Colonic mucosa (tissue), 4 donors: ENCODE data around the gene MEIS3. TPM values are rescaled to one million over a fixed set of nuclear protein-coding genes. Genes with fewer than 3 reads are reported as not detected.
"Not testable (repeated sequence)": the region's sequence is repeated elsewhere in the genome, so short reads cannot be mapped to it uniquely, and the experiment has no call there.

Experiments
- DNase-seq: peaks from one replicate; pipeline ENCODE4 v3.0.0-alpha.2; 2020
- H3K27ac ChIP-seq: fragments of 200-600 bp; one replicate; pipeline ENCODE4 v1.8.0; 2021
- H3K27me3 ChIP-seq: fragments of 200-600 bp; one replicate; pipeline ENCODE4 v1.8.0; 2021
- H3K36me3 ChIP-seq: fragments of 200-600 bp; one replicate; pipeline ENCODE4 v1.8.0; 2021
- H3K4me1 ChIP-seq: fragments of 200-600 bp; one replicate; pipeline ENCODE4 v1.8.0; 2021; ENCODE audit warnings: mild to moderate bottlenecking
- H3K4me3 ChIP-seq: fragments of 200-600 bp; one replicate; pipeline ENCODE4 v1.8.0; 2021
- H3K9ac ChIP-seq, 2 donors: one replicate each; pipeline ENCODE4 v1.7.0; 2013; ENCODE audit warnings: control low read depth in 2 of 2, low read depth in 2 of 2, low read length in 2 of 2
- H3K9me3 ChIP-seq: fragments of 200-600 bp; one replicate; pipeline ENCODE4 v1.8.0; 2021
- intact Hi-C: fragments of 100-400 bp; cut with DNase I; formaldehyde crosslinking; loops from one replicate; pipeline ENCODE4 v1.14.1; 2022
- total RNA-seq, 2 donors: library from RNA; stranded (reverse); fragmentation: NEBNext Ultra II Directional in 1 of 2; extraction: Animal tissue kit (Norgen Biotek cat#: 25700) in 1 of 2; gene quantifications; one replicate each; pipeline ENCODE4 v1.2.1, GENCODE V29; 2021
- TF ChIP-seq, protein P1 (sequence below): fragments of 200-600 bp; IDR thresholded peaks from one replicate; pipeline ENCODE4 v1.8.0; 2022; ENCODE audit warnings: antibody characterized with exemption, mild to moderate bottlenecking
- donor health status: healthy.
- donor health status: DM: no; HTN: no; CAD: no.
- donor health status: DM: no; HTN: no; CAD: no.

MEIS3 gene
- total RNA-seq, 2 donors from 2014 or later: 2.3 to 2.6 TPM

DNA sequence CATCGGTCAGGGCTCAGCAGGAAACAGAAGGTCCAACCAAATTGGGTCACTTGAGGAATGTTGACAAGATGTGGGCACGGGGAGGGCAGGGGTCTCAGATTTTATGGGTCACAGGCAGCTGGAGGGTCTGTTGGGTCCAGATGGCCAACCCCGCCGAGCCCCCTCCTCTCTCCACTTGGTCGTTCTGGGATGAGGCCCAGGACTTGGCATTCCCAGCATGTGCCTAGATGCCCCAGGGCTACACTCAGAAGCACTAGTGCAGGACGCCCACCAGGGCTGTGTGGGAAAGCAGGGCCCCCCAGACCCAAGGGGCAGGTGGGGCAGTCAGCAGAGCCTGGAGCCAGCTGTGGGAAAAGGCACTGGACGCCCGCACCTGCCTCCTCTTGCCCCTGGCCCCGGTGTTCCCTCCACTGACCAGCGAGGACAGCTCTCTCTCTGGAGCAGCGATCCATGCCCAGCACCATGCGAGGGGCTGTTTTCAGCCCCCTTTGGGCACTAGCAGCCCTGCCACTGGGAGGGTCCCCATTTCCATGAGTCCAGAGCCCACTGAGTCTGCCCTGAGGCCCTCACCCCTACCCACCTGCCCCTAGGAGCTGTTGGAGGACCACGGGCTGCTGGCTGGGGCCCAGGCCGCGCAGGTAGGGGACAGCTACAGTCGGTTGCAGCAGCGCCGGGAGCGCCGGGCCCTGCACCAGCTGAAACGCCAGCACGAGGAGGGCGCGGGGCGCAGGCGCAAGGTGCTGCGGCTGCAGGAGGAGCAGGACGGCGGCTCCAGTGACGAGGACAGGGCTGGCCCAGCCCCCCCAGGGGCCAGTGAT is 44.2 kb downstream of the MEIS3 start:
- Histone ChIP-seq H3K4me3 (no peak overlapping the region), H3K9me3 (no peaks in the 10 kb centered on the region), H3K36me3 (peaks cover 7% of the 10 kb centered on the region), H3K27ac (no peak overlapping the region), H3K27me3 (no peaks in the 10 kb centered on the region), H3K9ac (no peak overlapping the region), H3K4me1 (no peaks in the 10 kb centered on the region)
- DNase-seq: no peak
- intact Hi-C loops: no loop called here
- TF ChIP-seq, protein P1, sequence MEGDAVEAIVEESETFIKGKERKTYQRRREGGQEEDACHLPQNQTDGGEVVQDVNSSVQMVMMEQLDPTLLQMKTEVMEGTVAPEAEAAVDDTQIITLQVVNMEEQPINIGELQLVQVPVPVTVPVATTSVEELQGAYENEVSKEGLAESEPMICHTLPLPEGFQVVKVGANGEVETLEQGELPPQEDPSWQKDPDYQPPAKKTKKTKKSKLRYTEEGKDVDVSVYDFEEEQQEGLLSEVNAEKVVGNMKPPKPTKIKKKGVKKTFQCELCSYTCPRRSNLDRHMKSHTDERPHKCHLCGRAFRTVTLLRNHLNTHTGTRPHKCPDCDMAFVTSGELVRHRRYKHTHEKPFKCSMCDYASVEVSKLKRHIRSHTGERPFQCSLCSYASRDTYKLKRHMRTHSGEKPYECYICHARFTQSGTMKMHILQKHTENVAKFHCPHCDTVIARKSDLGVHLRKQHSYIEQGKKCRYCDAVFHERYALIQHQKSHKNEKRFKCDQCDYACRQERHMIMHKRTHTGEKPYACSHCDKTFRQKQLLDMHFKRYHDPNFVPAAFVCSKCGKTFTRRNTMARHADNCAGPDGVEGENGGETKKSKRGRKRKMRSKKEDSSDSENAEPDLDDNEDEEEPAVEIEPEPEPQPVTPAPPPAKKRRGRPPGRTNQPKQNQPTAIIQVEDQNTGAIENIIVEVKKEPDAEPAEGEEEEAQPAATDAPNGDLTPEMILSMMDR: no peak

DNA sequence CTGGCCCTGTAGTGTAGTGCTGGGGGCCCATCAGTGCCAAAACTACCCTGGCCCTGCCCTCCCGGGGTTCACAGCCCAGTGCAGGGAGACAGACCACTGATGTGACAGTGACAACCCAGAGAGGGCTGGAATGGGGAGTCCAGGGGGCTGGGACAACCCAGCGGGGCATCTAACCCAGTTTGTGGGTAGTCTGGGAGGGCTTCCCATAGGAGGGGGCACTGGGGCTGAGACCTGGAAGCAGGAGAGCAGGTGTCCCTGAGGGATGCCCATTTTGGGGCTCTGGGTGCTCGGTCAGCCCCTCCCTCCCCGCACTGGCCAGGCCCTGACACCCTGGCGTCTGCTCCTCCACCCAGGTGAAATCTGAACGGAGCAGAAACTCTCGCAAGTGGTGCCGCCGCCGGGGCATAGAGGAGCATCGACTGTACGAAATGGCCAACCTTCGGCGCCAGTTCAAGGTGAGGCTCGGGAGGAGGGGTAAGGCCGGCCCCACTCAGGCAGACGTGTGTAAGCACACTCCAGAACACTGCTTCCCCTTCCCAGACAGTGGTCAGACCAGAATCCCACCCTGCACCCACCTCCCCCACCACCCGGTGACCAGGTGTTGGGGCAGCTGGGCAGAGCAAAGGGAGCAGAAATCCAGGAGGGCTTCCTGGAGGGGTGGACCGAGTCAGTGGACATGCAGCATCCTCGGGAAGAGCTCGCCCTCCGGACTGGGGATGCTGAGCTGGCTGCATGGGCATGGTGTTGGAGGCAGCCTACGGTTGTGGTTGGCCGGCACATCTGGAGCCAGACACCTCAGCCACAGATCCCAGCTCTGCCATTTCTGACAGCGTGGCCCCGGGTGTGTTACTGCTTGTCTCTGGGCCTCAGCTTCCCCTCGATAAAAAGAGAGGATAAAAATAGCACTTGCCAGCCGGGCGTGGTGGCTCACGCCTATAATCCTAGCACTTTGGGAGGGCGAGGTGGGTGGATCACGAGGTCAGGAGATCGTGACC is 45.8 kb downstream of the MEIS3 start:
- no peak for DNase-seq
- intact Hi-C loops: no loop called here
- Histone ChIP-seq H3K27ac (no peak overlapping the region), H3K9ac (no peak overlapping the region), H3K9me3 (no peaks in the 10 kb centered on the region), H3K27me3 (no peaks in the 10 kb centered on the region), H3K4me3 (no peak overlapping the region), H3K36me3 (peaks cover 17% of the 10 kb centered on the region), H3K4me1 (no peaks in the 10 kb centered on the region)
- TF ChIP-seq, protein P1: no peak

DNA sequence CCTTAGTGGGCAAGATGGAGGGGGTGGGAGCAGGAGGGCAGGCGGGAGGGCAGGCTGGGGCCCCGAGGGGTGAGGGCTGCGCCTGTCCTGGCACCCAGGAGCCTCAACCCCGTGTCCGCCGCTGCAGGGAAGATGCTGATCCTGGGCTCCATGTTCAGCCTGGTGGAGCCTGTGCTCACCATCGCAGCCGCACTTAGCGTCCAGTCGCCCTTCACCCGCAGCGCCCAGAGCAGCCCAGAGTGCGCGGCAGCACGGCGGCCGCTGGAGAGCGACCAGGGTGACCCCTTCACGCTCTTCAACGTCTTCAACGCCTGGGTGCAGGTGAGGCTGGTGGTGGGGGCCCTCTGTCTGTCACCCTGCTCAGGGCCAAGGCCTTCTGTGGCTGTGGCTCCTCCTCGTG is 46.7 kb downstream of the MEIS3 start:
- Histone ChIP-seq H3K9me3 (no peaks in the 10 kb centered on the region), H3K4me3 (no peak overlapping the region), H3K27ac (no peak overlapping the region), H3K27me3 (no peaks in the 10 kb centered on the region), H3K36me3 (peaks cover 17% of the 10 kb centered on the region), H3K4me1 (no peaks in the 10 kb centered on the region), H3K9ac (no peak overlapping the region)
- intact Hi-C loops: no loop called here
- no peak for DNase-seq
- TF ChIP-seq, protein P1: no peak

DNA sequence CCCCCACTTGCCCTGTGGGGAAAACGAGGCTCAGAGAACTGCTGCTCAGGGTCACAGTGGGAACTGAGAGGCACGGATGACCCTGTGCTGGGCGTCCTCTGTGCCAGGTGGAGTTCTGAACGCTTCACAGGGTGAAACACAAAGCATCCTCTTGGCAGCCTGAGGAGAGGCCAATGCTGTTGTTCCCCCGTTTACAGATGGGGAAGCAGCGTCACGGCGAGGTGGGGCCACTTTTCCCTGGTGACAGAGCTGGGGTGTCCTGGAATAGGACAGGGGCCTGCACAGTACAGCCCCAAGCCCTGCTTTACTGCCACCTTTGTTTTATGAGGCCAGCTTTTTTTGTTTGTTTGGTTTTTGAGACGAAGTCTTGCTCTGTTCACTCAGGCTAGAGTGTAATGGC is 48.1 kb downstream of the MEIS3 start:
- H3K4me1 ChIP-seq: no peaks in the 10 kb centered on the region
- H3K9ac ChIP-seq: no peak overlapping the region
- H3K27me3 ChIP-seq: no peaks in the 10 kb centered on the region
- no peak overlapping the region for H3K27ac ChIP-seq
- H3K9me3 ChIP-seq: no peaks in the 10 kb centered on the region
- H3K36me3 ChIP-seq: peaks cover 17% of the 10 kb centered on the region
- TF ChIP-seq, protein P1: no peak
- H3K4me3 ChIP-seq: no peak overlapping the region
- intact Hi-C loops: no loop called here
- no peak for DNase-seq

DNA sequence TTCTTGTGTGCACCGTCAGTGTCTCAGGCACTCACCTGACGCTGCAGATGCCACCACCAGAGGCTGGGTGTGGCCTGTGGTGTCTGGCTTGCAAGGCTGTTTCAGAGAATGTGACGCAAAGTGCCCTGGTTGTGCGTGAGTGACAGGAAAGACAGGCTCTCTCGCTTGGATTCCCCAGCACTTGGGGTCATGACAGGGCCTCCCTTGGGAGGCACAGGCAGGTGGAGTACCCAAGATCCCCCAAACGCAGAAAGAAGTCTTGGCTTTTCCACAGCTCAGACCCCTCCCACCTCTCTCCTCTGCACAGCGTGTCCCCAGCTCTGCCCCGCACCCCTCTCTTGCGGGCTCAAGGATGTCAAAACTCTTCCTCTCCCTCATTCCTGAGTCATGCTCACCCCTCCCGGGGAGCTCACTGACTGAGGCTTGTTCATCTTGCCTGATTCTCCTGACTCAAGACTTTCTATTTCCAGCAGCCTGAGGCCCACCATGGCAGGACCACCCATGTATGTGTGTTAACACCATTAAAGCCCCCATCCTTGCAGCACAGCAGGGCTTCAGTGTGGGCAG is 49.2 kb downstream of the MEIS3 start:
- TF ChIP-seq, protein P1: no peak
- intact Hi-C loops: no loop called here
- Histone ChIP-seq H3K4me1 (no peaks in the 10 kb centered on the region), H3K4me3 (no peak overlapping the region), H3K9ac (no peak overlapping the region), H3K27me3 (no peaks in the 10 kb centered on the region), H3K27ac (no peak overlapping the region), H3K9me3 (no peaks in the 10 kb centered on the region), H3K36me3 (peaks cover 17% of the 10 kb centered on the region)
- DNase-seq: no peak

DNA sequence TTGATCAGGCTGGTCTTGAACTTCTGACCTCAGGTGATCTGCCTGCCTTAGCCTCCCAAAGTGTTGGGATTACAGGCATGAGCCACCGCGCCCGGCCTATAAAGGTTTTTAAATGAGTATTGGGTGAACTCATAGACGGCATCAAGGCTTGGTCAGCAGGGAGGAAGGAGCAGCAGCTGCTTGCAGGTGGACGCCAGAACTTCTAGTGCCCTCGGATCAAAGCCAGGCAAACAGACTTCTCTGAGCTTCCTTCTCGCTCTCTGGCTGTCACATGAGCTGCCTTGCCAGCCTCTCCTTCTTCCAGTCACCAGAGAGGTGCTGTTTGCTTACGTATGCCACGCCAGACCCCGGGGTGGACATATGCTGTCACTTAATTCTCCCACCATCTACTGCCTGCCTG is 53.9 kb downstream of the MEIS3 start:
- H3K27ac ChIP-seq, H3K4me1 ChIP-seq, DNase-seq, H3K9ac ChIP-seq, H3K9me3 ChIP-seq, H3K27me3 ChIP-seq, intact Hi-C loops, H3K36me3 ChIP-seq, H3K4me3 ChIP-seq: not testable (repeated sequence)
